HG03354 (cell line): Measurements from ENCODE around the gene TALDO1.
A peak's percentile ranks its signal among the peaks of the same experiment; 100 is the strongest.

ENCODE experiments used
- ATAC-seq: cut with Tn5 transposase; IDR thresholded peaks from one replicate; pipeline ENCODE4 v1.9.1; 2021; ENCODE audit warnings: mild to moderate bottlenecking; ENCODE audit not compliant: unreplicated experiment, poor library complexity, severe bottlenecking

Gene TALDO1

DNA sequence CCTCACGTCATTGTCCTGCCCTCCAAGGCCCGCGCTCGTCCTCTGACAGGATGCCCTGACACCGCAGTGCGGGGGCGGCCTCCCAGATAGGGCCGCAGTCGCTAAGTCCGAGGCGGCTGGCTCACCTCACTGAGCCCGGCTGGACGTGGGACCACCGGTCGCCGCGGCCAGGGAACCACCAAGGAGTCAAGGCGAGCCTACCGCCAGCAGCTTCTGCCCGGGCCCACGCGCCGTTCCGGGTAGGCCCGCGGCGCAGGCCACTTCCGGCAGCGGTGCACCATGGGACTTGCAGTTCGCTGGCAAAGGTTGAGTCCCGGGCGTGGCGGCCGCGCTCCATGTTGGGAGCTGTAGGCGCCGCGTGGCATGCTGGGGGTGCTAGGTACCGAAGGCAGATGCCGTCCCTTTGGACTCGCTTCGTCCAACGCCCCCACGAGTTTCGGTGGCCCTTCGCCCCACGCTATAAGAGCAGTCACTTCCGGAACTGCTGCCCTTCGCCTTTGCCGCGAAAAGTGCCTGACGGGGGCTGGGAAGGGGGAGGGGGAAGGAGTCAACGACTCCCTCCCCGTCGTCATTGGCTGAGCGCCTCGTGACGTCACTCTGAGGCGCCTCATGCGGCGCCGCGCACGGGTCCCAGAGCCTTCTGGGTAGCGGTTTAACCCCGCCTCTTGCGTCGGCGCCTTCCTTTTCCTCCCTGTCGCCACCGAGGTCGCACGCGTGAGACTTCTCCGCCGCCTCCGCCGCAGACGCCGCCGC, 62.2 kb downstream of the TALDO1 start, which contains the start of gene RPLP2:
TSS of gene RPLP2 (plus strand) at position 681 of the 753 bp plus-strand sequence. CDS start 268 bp downstream, outside the sequence.
- peak; percentile 77 for ATAC-seq

DNA sequence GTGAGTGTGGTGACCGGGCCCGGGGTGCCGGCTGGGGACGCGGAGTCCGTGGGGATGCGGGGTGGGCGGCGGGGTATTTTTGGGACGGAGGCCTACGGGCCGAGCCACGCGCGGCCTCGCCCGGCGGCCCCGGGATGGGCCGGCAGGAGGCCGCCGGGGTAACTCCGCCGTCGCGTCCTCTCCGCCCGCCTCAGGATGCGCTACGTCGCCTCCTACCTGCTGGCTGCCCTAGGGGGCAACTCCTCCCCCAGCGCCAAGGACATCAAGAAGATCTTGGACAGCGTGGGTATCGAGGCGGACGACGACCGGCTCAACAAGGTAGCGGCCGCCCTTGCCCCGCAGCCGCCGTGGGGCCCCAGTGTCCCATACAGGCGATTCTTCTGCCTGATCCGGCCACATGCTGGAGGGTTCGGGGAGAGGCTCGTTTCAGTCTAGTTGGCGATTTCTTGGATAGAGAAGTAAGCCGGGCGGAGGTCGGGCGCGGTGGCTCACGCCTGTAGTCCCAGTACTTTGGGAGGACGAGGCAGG, 62.8 kb downstream of the TALDO1 start:
- ATAC-seq = peak; percentile 20

- no peak for ATAC-seq
Measured at GRCh38 chr11:811446-812245, 64.4 kb downstream of the TALDO1 start.

- no peak for ATAC-seq
Measured at GRCh38 chr11:812390-812789, 65.1 kb downstream of the TALDO1 start.

DNA sequence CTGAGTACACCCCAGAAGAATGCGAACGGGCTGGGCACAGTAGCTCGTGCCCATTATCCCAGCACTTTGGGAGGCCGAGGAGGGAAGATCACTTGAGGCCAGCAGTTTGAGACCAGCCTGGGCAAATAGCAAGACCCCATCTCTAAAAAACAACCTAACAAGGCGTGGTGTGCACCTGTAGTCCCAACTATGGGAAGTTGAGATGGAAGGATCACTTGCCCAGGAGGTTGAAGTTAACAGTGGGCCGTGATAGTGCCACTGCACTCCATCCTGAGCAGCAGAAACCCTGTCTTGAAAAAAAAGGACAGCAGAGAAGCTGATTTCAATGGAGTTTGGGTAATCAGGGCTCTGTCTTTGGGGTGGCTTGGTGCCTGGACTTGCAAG, 65.8 kb downstream of the TALDO1 start:
- no peak for ATAC-seq

GRCh38 chr11:813456-814096, 66.3 kb downstream of the TALDO1 start:
- ATAC-seq = no peak
